Right lobe of liver (tissue), 6 donors: ENCODE measurements around the gene SASH1. TPM values are rescaled to one million over a fixed set of nuclear protein-coding genes. Genes with fewer than 3 reads are reported as not detected.

Source experiments
- ATAC-seq, 4 donors: fragments of 200-7000 bp; cut with Tn5 transposase; one replicate each; pipeline ENCODE4 v1.9.1; 2020; ENCODE audit warnings: mild to moderate bottlenecking in 4 of 4, moderate library complexity in 4 of 4
- DNase-seq, 3 donors: peaks; one replicate each; pipeline ENCODE4 v3.0.0-alpha.2; 2020
- H3K27ac ChIP-seq, 3 donors: fragments of 200-600 bp; one replicate each; pipeline ENCODE4 v1.8.0; 2022
- H3K27me3 ChIP-seq, 2 donors: fragments of 200-600 bp; one replicate each; pipeline ENCODE4 v1.8.0; 2022
- H3K36me3 ChIP-seq, 4 donors: fragments of 200-600 bp; sonication (generic) in 1 of 4; one replicate each; pipeline versions ENCODE4 v1.5.1 to v1.8.0; 2017 to 2022; ENCODE audit warnings: control low read depth in 1 of 4
- H3K4me1 ChIP-seq, 4 donors: fragments of 200-600 bp; sonication (generic) in 1 of 4; one replicate each; pipeline versions ENCODE4 v1.5.1 to v1.8.0; 2017 to 2022; ENCODE audit warnings: control low read depth in 1 of 4
- H3K4me3 ChIP-seq, 3 donors: fragments of 200-600 bp; one replicate each; pipeline ENCODE4 v1.8.0; 2022
- H3K9me3 ChIP-seq, 4 donors: fragments of 200-600 bp; sonication (generic) in 1 of 4; one replicate each; pipeline versions ENCODE4 v1.5.1 to v1.8.0; 2017 to 2022; ENCODE audit warnings: control low read depth in 1 of 4
- POLR2A ChIP-seq: fragments of 450-650 bp; IDR thresholded peaks from one replicate; pipeline ENCODE4 v1.6.1; 2017; ENCODE audit warnings: antibody characterized with exemption, mild to moderate bottlenecking
- WGBS: methylation state at CpG from one replicate; pipeline ENCODE4 v1.1.6; 2018; ENCODE audit warnings: low coverage, low lambda C conversion rate; ENCODE audit not compliant: insufficient coverage; ENCODE audit errors: missing lambda C conversion rate; 5-methylcytosine and 5-hydroxymethylcytosine counted together
- intact Hi-C, 2 donors: fragments of 100-400 bp; cut with DNase I; formaldehyde crosslinking; loops; one replicate each; pipeline versions ENCODE4 v1.11.2 to v1.14.1; 2022
- total RNA-seq, 6 experiments: library from RNA; depleted of rRNA in 2 of 6; stranded (reverse); fragments of >200 nt in 2 of 6; fragmentation: NEBNext Ultra II Directional in 3 of 6; extraction: Animal tissue kit (Norgen Biotek cat#: 25700) in 3 of 6; gene quantifications; one replicate each; pipeline versions ENCODE4 v1.1.0 to v1.2.4, GENCODE V29; 2016 to 2023
- TF ChIP-seq, protein P1 (sequence below), 4 donors: fragments of 200-600 bp in 3 of 4; fragments of 450-650 bp in 1 of 4; IDR thresholded peaks; one replicate each; pipeline versions ENCODE4 v1.5.1 to v1.8.0; 2016 to 2022; ENCODE audit warnings: antibody characterized with exemption in 4 of 4, mild to moderate bottlenecking in 2 of 4
- donor health status: DM: no; HTN: yes; CAD: no.
- donor health status: DM: no; HTN: no; CAD: no.
- donor health status: DM: no; HTN: no; CAD: no.
- donor health status: DM: no; HTN: yes; CAD: no.
- donor health status: DM: no; HTN: yes; CAD: no.

Gene SASH1
- total RNA-seq, 6 experiments from 2014 or later, result 12.0 to 19.0 (median 15.8) TPM

DNA sequence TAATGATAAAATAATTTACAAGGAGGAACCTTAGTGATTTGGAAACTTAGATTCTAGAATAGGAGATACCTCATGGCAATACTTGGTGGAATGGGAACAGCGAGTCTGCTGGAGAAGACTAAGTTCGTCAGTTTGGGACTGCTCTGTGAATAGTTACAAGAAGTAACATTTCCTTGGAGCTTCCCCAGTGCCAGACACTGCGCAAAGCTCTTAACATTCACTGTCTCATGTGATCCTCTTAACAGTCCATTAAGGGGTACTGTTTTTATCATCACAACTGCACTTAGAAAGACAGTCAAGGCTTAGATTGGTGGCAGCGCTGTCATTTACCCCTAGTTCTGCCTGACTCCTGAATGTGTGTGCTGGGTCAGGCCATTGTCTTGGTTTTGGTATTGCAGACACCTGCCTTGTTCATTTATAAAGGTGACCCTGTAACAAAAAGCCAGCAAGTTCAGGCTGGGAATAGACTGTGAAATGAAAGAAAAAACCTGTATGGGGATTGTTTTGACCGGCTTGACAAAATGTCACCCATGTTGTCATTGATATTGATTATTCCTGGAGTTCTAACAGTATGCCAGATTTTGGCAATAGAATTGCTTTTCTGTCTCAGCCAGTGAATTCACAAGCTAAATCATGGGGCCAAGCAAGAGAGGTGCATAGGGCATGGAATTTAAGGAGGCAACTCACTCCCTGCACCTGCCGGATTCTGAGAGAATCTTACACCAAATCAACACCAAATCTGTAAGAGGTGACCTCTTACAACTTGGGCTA lies 118.4 kb downstream of the SASH1 start:
- Histone ChIP-seq H3K4me3 (no peak overlapping the region), H3K9me3 (no peaks in the 10 kb centered on the region), H3K36me3 (no peaks in the 10 kb centered on the region), H3K4me1 (peaks cover 0 to 14% (median 2%) of the 10 kb centered on the region in 4 donors), H3K27me3 (no peaks in the 10 kb centered on the region), H3K27ac (peak overlapping the region in 1 of 3 donors; percentile 4)
- 74% methylated on average over 4 of the region's 6 CpGs for WGBS
- DNase-seq (no peak), ATAC-seq (peak; percentile 32 to 64 (median 50))
- intact Hi-C loops, result loop anchor here in 1 of 2 donors (10.0 kb wide), 1 partner anchor 286 kb away; no protein-coding TSS in a partner anchor
- no peak for TF ChIP-seq POLR2A
- TF ChIP-seq, protein P1, sequence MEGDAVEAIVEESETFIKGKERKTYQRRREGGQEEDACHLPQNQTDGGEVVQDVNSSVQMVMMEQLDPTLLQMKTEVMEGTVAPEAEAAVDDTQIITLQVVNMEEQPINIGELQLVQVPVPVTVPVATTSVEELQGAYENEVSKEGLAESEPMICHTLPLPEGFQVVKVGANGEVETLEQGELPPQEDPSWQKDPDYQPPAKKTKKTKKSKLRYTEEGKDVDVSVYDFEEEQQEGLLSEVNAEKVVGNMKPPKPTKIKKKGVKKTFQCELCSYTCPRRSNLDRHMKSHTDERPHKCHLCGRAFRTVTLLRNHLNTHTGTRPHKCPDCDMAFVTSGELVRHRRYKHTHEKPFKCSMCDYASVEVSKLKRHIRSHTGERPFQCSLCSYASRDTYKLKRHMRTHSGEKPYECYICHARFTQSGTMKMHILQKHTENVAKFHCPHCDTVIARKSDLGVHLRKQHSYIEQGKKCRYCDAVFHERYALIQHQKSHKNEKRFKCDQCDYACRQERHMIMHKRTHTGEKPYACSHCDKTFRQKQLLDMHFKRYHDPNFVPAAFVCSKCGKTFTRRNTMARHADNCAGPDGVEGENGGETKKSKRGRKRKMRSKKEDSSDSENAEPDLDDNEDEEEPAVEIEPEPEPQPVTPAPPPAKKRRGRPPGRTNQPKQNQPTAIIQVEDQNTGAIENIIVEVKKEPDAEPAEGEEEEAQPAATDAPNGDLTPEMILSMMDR (IDR thresholded peaks at IDR 0.05), result no peak

DNA sequence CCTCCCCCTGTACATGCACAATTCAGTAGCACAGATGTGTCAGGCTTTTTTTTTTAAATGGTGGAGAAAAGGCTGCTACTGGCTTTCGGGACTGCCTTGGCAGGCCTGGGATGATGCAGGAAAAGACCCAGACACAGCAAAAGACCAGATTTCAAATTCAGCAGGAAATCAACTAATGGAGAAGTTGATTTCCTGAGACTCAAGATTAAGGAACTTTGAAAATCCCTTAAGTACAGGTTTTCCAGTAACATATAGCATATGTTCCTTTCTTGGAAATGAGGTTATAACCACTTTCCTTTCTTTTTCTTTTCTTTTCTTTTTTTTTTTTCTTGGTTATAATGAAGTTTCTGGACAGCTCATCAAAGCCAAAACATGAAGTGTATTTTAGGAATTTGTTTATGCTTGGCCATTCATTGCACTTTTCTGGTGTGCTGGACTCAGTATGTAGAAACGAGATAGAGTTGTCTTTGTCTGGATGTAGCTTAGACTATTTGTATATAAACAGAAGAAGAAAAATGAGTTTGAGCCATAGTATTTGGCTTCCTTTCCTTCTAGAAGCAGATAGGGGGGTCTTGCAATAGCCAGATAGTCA lies 119.4 kb downstream of the SASH1 start:
- peak overlapping the region in 1 of 3 donors; percentile 35 for H3K27ac ChIP-seq
- no peaks in the 10 kb centered on the region for H3K27me3 ChIP-seq
- WGBS, result 64% methylated on average over 2 of the region's 2 CpGs
- peaks cover 0 to 14% (median 2%) of the 10 kb centered on the region in 4 donors for H3K4me1 ChIP-seq
- H3K9me3 ChIP-seq, result no peaks in the 10 kb centered on the region
- TF ChIP-seq POLR2A, result no peak
- TF ChIP-seq, protein P1 (IDR thresholded peaks at IDR 0.05), result no peak
- ATAC-seq (peak in 3 of 4 donors; percentile 10 to 30 (median 15)), DNase-seq (no peak)
- intact Hi-C loops, result loop anchor here in 1 of 2 donors (10.0 kb wide), 1 partner anchor 287 kb away; no protein-coding TSS in a partner anchor
- H3K36me3 ChIP-seq, result no peaks in the 10 kb centered on the region
- H3K4me3 ChIP-seq, result no peak overlapping the region

DNA sequence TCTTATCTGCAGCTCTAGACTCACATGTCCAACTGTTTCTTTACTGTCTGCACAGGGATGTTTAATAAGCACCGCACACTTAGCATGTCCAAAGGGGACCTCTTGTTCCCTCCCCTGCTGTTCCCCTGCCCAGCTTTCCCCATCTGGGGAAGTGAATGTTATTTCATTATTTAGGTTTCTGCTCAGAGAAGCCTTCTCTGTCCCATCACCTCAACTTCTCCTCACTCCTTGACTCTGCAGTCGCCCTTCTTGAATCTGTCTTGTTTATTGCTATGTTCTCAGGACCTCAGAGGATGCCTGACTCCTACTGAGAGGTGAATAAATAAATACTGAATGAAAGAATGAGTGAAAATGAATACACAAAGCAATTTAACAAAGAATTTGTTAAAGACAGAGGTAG lies 121.0 kb downstream of the SASH1 start:
- WGBS, result 51% methylated on average over 2 of the region's 2 CpGs

DNA sequence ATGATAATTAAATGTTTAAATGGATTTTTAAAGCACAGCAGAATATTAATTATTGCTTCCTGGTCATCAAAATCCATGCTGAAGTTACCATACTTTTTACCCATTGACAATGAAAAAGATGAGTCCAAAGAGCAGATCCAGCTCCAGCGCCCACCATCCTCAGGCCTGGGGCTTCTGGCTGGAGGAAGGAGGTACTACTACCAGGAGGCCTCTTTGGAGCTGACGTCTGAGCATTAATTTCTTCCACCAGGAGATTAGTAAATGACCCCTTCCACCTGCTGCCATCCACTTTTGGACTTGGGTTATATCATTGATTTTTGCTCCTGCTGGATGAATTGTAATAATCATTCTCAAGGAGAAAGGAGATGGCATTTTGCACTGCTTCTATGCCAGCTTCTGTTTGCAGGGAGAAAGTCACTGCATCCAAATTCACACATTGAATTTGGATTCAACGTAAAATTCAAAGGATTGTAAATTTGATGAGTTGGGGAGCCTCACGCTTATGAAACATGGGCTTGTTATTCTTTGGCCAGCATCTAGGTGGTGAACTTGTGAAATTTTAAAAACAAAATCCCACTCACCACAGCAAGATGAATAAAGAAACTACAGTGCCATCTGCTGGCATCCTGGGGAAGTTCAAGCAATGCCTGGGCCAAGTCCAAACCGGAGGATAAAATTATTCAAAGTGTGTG lies 121.8 kb downstream of the SASH1 start:
- Histone ChIP-seq H3K4me3 (no peak overlapping the region), H3K9me3 (no peaks in the 10 kb centered on the region), H3K4me1 (peaks cover 0 to 14% (median 2%) of the 10 kb centered on the region in 4 donors), H3K27ac (no peak overlapping the region), H3K27me3 (no peaks in the 10 kb centered on the region), H3K36me3 (no peaks in the 10 kb centered on the region)
- TF ChIP-seq, protein P1 (IDR thresholded peaks at IDR 0.05), result peak; percentile 88 to 95 (median 92)
- TF ChIP-seq POLR2A, result no peak
- DNase-seq (peak in 1 of 3 donors; percentile 30), ATAC-seq (peak; percentile 72 to 81 (median 79))
- WGBS, result 36% methylated on average over 5 of the region's 5 CpGs
- intact Hi-C loops, result loop anchor here in 1 of 2 donors (10.0 kb wide), 1 partner anchor 290 kb away; no protein-coding TSS in a partner anchor

More for the DNA sequence above, 121.0 kb downstream of the SASH1 start:
- ATAC-seq (no peak), DNase-seq (no peak)
- Histone ChIP-seq H3K4me3 (no peak overlapping the region), H3K36me3 (no peaks in the 10 kb centered on the region), H3K27me3 (no peaks in the 10 kb centered on the region), H3K9me3 (no peaks in the 10 kb centered on the region), H3K27ac (no peak overlapping the region), H3K4me1 (peaks cover 0 to 14% (median 2%) of the 10 kb centered on the region in 4 donors)
- TF ChIP-seq POLR2A, result no peak
- TF ChIP-seq, protein P1 (IDR thresholded peaks at IDR 0.05), result no peak
- intact Hi-C loops, result loop anchor here in 1 of 2 donors (10.0 kb wide), 1 partner anchor 289 kb away; no protein-coding TSS in a partner anchor
